Mammary epithelial cell (primary cell): ENCODE results near the gene BTF3.

Experiments used
- CTCF ChIP-seq, 2 donors: IDR thresholded peaks in 1 of 2; conservative IDR thresholded peaks in 1 of 2; 2 replicates each; pipeline ENCODE4 v1.5.1; 2011 to 2012; ENCODE audit warnings: inconsistent platforms in 2 of 2, low read length in 2 of 2, mild to moderate bottlenecking in 2 of 2, control low read depth in 1 of 2, low read depth in 1 of 2; ENCODE audit not compliant: insufficient read depth in 1 of 2; ENCODE audit errors: extremely low read depth in 1 of 2
- EZH2 ChIP-seq: IDR thresholded peaks from 2 replicates; pipeline ENCODE4 v1.6.1; 2012; ENCODE audit warnings: low read length, inconsistent platforms, borderline replicate concordance

GRCh38 chr5:73493421-73493820, 4.8 kb upstream of the BTF3 start:
- TF ChIP-seq CTCF (conservative IDR thresholded peaks at IDR 0.05 in 1 of 2, IDR thresholded peaks at IDR 0.05 in 1 of 2; ENCODE audit: extremely low read depth in 1 of 2, insufficient read depth in 1 of 2, low read depth in 1 of 2, low read length in 2 of 2) (no peak), EZH2 (no peak)
